Smooth muscle cell (in vitro differentiated cells): ENCODE measurements around the gene COPS7B. TPM values are rescaled to one million over a fixed set of nuclear protein-coding genes. Genes with fewer than 3 reads are reported as not detected.
A peak's percentile ranks its signal among the peaks of the same experiment; 100 is the strongest.

Source experiments
- DNase-seq: peaks from one replicate; lab custom pipeline; 2025; ENCODE audit not compliant: unreplicated experiment; lab: John Stamatoyannopoulos, UW
- H2AFZ ChIP-seq: fragments of 200-600 bp; sonication (generic); 2 replicates; pipeline ENCODE4 v1.6.0; 2016; ENCODE audit warnings: antibody characterized with exemption, low read depth, mild to moderate bottlenecking
- H3F3A ChIP-seq: fragments of 200-600 bp; sonication (generic); 2 replicates; pipeline ENCODE4 v1.6.0; 2017; ENCODE audit warnings: antibody characterized with exemption, low read depth
- H3K27ac ChIP-seq: fragments of 200-600 bp; sonication (generic); 2 replicates; pipeline ENCODE4 v1.5.1; 2016; ENCODE audit warnings: low read depth, mild to moderate bottlenecking
- H3K27me3 ChIP-seq: fragments of 200-600 bp; sonication (generic); 2 replicates; pipeline ENCODE4 v1.6.1; 2016; ENCODE audit warnings: low read depth, mild to moderate bottlenecking
- H3K36me3 ChIP-seq: fragments of 200-600 bp; sonication (generic); 2 replicates; pipeline ENCODE4 v1.5.1; 2016; ENCODE audit warnings: low read depth
- H3K4me1 ChIP-seq: fragments of 200-600 bp; sonication (generic); 2 replicates; pipeline ENCODE4 v1.5.1; 2016; ENCODE audit warnings: low read depth
- H3K4me2 ChIP-seq: fragments of 200-600 bp; sonication (generic); 2 replicates; pipeline ENCODE4 v1.6.0; 2016; ENCODE audit warnings: mild to moderate bottlenecking
- H3K4me3 ChIP-seq: fragments of 200-600 bp; sonication (generic); 2 replicates; pipeline ENCODE4 v1.5.1; 2016; ENCODE audit warnings: mild to moderate bottlenecking
- H3K79me2 ChIP-seq: fragments of 200-600 bp; sonication (generic); 2 replicates; pipeline ENCODE4 v1.6.0; 2016; ENCODE audit warnings: low read depth, mild to moderate bottlenecking
- H3K9ac ChIP-seq: fragments of 200-600 bp; sonication (generic); 2 replicates; pipeline ENCODE4 v1.6.0; 2016; ENCODE audit warnings: low read depth
- H3K9me3 ChIP-seq: fragments of 200-600 bp; sonication (generic); replicated peaks from 2 replicates; pipeline ENCODE4 v1.5.1; 2016; ENCODE audit warnings: low read depth
- H4K20me1 ChIP-seq: fragments of 200-600 bp; sonication (generic); 2 replicates; pipeline ENCODE4 v1.6.0; 2016; ENCODE audit warnings: low read depth
- WGBS: methylation state at CpG from one replicate; pipeline ENCODE4 v1.1.7; 2016; ENCODE audit warnings: low lambda C conversion rate; 5-methylcytosine and 5-hydroxymethylcytosine counted together
- polyA plus RNA-seq: library from polyadenylated mRNA; unstranded; fragments of >200 nt; fragmentation: Nextera tagmentation; extraction: Ambion mirVana; gene quantifications from 2 replicates; pipeline ENCODE4 v1.2.1, GENCODE V29; 2016
- total RNA-seq: library from RNA; depleted of rRNA; stranded (reverse); fragments of >200 nt; gene quantifications from 2 replicates; pipeline ENCODE4 v1.2.3, GENCODE V29; 2014
- TF ChIP-seq, protein P1 (sequence below): fragments of 200-600 bp; sonication (generic); IDR thresholded peaks from 2 replicates; pipeline ENCODE4 v1.5.1; 2017; ENCODE audit warnings: borderline replicate concordance, mild to moderate bottlenecking, antibody characterized with exemption; ENCODE audit not compliant: insufficient read depth, poor library complexity, severe bottlenecking

COPS7B gene
- total and polyA plus RNA-seq, 2 experiments from 2014 or later = 29.7 to 41.8 TPM

DNA sequence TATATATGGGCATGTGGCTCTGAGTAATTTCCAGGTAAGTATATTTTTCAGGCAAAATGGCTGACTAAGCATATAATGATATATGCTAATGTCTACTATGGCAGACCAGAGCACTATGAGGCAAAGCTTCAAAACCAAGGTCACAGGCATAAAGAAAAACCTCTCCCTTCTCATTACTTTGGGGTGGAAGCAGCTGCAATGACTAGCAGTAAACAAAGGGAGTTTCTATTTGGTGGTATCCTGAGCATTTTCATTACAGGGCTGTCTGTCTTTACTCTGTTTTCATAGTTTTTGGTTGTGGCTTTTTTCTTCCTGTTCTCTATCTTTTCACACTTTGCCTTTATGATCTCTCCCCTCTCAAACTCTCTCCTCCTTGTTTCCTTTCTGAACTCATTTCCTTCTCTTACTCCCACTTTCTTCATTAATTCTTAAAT, 20.7 kb upstream of the COPS7B start:
- no peaks in the 10 kb centered on the region for H3K27me3 ChIP-seq
- H3K79me2 ChIP-seq = peaks cover 3% of the 10 kb centered on the region
- no peaks in the 10 kb centered on the region for H3K36me3 ChIP-seq
- TF ChIP-seq, protein P1, sequence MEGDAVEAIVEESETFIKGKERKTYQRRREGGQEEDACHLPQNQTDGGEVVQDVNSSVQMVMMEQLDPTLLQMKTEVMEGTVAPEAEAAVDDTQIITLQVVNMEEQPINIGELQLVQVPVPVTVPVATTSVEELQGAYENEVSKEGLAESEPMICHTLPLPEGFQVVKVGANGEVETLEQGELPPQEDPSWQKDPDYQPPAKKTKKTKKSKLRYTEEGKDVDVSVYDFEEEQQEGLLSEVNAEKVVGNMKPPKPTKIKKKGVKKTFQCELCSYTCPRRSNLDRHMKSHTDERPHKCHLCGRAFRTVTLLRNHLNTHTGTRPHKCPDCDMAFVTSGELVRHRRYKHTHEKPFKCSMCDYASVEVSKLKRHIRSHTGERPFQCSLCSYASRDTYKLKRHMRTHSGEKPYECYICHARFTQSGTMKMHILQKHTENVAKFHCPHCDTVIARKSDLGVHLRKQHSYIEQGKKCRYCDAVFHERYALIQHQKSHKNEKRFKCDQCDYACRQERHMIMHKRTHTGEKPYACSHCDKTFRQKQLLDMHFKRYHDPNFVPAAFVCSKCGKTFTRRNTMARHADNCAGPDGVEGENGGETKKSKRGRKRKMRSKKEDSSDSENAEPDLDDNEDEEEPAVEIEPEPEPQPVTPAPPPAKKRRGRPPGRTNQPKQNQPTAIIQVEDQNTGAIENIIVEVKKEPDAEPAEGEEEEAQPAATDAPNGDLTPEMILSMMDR = no peak
- H2AFZ ChIP-seq = no peak overlapping the region
- DNase-seq = no peak
- H3K4me3 ChIP-seq = no peak overlapping the region
- H3F3A ChIP-seq = no peaks in the 10 kb centered on the region
- no peak overlapping the region for H3K9ac ChIP-seq
- H3K4me1 ChIP-seq = no peaks in the 10 kb centered on the region
- peaks cover 8% of the 10 kb centered on the region for H4K20me1 ChIP-seq
- no peak overlapping the region for H3K4me2 ChIP-seq
- no peaks in the 10 kb centered on the region for H3K9me3 ChIP-seq
- H3K27ac ChIP-seq = no peak overlapping the region

DNA sequence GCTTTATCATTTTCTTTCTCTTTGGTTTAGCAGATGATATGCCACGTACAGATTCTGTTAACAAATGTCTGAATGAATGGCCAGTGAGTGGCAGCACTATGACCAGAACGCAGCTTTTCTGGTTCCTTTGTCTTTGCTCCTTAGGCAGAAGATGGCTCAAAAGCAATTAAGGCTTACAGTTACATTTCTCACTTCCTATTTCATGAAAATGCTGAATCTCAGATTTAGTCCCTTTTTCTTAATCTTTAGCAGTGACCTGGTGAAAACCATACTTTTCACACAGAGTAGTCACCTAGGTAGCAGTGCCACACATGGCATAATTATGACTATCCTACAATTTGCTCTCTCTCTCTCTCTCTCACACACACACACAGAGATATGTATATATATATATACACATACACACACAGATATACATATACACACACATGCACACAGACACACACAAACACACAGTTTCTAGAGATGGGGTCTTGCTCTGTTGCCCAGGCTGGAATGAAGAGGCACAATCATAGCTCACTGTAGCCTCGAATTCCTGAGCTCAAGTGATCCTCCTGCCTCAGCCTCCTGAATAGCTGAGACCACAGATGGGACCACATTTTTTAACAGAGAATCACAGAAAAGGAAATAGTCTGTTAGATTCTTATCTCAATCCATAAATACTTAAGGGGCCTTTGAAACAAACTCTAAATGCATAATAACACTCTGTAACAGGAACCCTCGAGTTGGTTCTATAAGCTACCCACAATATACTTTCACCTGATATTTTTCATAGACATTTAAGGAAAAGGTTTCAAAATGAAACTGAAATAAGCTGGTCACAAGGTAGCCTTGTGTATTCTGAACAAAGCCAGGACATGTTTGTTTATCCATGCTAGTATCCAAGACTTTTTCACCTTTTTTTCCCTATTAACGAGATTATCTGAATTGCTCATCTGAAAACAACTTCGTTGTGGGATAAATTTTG, 16.8 kb upstream of the COPS7B start:
- Histone ChIP-seq H3K27ac (no peak overlapping the region), H3F3A (no peaks in the 10 kb centered on the region), H3K9ac (no peak overlapping the region), H3K79me2 (peaks cover 3% of the 10 kb centered on the region), H2AFZ (no peak overlapping the region), H4K20me1 (peaks cover 13% of the 10 kb centered on the region), H3K4me2 (no peak overlapping the region), H3K27me3 (no peaks in the 10 kb centered on the region), H3K36me3 (no peaks in the 10 kb centered on the region), H3K4me1 (no peaks in the 10 kb centered on the region), H3K4me3 (no peak overlapping the region), H3K9me3 (no peaks in the 10 kb centered on the region)
- WGBS = 90% methylated on average over 6 of the region's 6 CpGs
- DNase-seq = no peak
- TF ChIP-seq, protein P1 = no peak

DNA sequence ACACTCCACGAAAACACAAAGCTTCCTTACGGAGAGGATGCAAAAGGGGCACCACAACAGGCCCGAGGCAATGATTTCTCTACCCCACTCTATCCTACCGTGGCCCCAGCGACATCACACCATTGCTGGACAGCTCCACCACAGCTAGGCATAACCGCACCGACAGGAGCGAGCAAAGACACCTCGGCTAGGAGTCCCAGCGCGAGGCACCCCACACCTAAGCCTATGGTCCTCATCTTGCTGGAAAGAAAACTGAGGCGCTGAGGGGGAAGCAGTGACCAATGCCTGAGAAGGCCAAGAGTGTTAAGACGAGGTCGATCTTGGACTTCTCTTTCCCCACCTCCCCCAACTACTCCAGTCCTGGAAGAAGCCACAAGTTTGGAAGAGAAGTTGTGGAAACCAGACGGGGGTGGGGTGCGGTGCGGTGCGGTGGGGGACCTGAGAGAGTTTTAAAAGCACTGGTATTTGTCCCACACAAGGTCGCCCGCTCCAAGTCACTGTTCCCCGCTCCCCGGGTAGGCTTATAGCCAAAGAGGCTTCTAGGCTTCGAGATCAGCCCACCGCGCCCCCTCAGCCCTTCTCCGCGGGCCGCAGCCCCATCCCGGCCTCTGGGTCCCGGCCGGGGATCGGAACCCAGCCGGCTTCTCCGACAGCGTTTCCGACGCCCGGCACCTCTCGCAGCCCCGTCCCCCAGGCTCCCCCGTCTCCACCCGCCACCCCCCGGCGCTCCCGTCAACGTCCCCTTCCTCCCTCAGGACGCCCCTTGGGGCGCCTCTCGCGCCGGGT, 5.9 kb upstream of the COPS7B start:
- peak overlapping the region; percentile 76 for H3K4me3 ChIP-seq
- H3K79me2 ChIP-seq = peaks cover 8% of the 10 kb centered on the region
- H3K36me3 ChIP-seq = no peaks in the 10 kb centered on the region
- DNase-seq = no peak
- H3K4me2 ChIP-seq = peak overlapping the region; percentile 88
- peak overlapping the region; percentile 96 for H2AFZ ChIP-seq
- H3K9ac ChIP-seq = peak overlapping the region; percentile 24
- H3K4me1 ChIP-seq = peaks cover 7% of the 10 kb centered on the region
- H3K27ac ChIP-seq = no peak overlapping the region
- no peaks in the 10 kb centered on the region for H3F3A ChIP-seq
- TF ChIP-seq, protein P1 = no peak
- H3K27me3 ChIP-seq = no peaks in the 10 kb centered on the region
- WGBS = 3% methylated on average over 37 of the region's 51 CpGs
- H3K9me3 ChIP-seq = no peaks in the 10 kb centered on the region
- peaks cover 12% of the 10 kb centered on the region for H4K20me1 ChIP-seq
